K562 treated with DMSO at 1 percent for 12 hours (cell line): ENCODE measurements around the gene PCDHGA8. TPM values are rescaled to one million over a fixed set of nuclear protein-coding genes. Genes with fewer than 3 reads are reported as not detected.

Experiments
- total RNA-seq: library from RNA; unstranded; fragments of 300-600 nt; gene quantifications from 2 replicates; pipeline ENCODE4 v1.2.3, GENCODE V29; 2022; ENCODE audit not compliant: insufficient read depth

The PCDHGA8 gene
- total RNA-seq, 1 experiment from 2014 or later, result 0.36 TPM

DNA sequence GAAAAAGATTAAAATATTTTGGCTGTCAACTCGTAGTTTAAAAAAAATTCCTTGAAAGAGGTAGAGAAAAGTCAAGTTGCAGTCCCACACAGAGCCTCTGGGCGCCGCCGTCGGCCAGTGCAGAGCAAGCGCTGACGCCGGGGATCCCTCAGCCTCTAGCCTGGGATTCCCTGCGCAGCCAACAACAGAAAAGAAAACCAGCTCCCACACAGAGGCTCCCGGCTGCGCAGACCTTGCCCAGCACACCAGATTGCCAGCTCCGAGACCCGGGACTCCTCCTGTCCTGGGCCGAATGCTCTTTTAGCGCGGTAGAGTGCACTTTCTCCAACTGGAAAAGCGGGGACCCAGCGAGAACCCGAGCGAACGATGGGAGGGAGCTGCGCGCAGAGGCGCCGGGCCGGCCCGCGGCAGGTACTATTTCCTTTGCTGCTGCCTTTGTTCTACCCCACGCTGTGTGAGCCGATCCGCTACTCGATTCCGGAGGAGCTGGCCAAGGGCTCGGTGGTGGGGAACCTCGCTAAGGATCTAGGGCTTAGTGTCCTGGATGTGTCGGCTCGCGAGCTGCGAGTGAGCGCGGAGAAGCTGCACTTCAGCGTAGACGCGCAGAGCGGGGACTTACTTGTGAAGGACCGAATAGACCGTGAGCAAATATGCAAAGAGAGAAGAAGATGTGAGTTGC, 25.2 kb downstream of the PCDHGA8 start, which contains the start of gene PCDHGB7:
PCDHGB7 (plus strand) TSS at position 184 of the 679 bp plus-strand sequence; CDS start at position 367, 183 bp downstream.

DNA sequence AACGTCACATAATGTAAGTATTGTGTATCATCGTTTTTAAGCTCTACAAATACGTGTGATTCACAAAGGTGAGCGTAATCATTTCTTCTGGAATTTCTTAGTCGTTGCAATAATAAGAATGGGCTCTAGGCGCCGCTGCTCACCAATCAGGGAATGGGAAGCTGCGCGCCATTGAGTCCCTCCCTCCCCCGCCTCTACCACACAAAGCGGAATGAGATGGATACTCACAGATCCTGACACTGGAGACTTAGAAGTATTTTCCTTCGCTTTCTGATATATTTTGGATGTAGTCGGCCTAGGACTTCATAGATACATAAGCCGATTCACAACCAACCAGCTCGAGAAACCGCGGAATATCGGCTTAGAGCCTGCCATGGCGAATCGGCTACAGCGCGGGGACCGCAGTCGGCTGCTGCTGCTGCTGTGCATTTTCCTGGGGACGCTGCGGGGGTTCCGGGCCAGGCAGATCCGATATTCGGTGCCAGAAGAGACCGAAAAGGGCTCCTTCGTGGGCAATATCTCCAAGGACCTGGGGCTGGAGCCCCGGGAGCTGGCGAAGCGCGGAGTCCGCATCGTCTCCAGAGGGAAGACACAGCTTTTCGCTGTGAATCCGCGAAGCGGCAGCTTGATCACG, 28.5 kb downstream of the PCDHGA8 start, which contains the start of gene PCDHGA11:
PCDHGA11 (plus strand) TSS at position 197 of the 634 bp plus-strand sequence; CDS start at position 374, 177 bp downstream.

GRCh38 chr5:141430332-141431113, 38.1 kb downstream of the PCDHGA8 start, which contains the start of gene PCDHGA12:
TSS of gene PCDHGA12 (plus strand) at chr5:141430507. CDS start at chr5:141430760, 253 bp downstream.

Other genes with a start within 250 kb of the PCDHGA8 start
- gene PCDHB6, start 242.6 kb upstream of the PCDHGA8 start, total RNA-seq, result not detected in 2 replicates
- gene PCDHB7, start 220.0 kb upstream of the PCDHGA8 start, total RNA-seq, result not detected in 2 replicates
- gene PCDHB8, start 214.8 kb upstream of the PCDHGA8 start, total RNA-seq, result not detected in 2 replicates
- 0.15 TPM in 1 of 2 replicates, not detected in the other for gene PCDHB16, start 210.2 kb upstream of the PCDHGA8 start, total RNA-seq
- not detected in 2 replicates for gene PCDHB9, start 205.5 kb upstream of the PCDHGA8 start, total RNA-seq
- not detected in 2 replicates for gene PCDHB10, start 200.3 kb upstream of the PCDHGA8 start, total RNA-seq
- gene PCDHB11, start 193.0 kb upstream of the PCDHGA8 start, total RNA-seq, result not detected in 2 replicates
- not detected in 2 replicates for gene PCDHB12, start 183.9 kb upstream of the PCDHGA8 start, total RNA-seq
- gene PCDHB13, start 178.7 kb upstream of the PCDHGA8 start, total RNA-seq, result 0.26 TPM in 1 of 2 replicates, not detected in the other
- gene PCDHB14, start 169.3 kb upstream of the PCDHGA8 start, total RNA-seq, result not detected in 2 replicates
- 0.33 TPM in 1 of 2 replicates, not detected in the other for gene PCDHB15, start 147.2 kb upstream of the PCDHGA8 start, total RNA-seq
- not detected in 2 replicates for gene SLC25A2, start 88.6 kb upstream of the PCDHGA8 start, total RNA-seq
- 75.1 and 124 TPM in 2 replicates for gene TAF7, start 71.8 kb upstream of the PCDHGA8 start, total RNA-seq
- 0.19 TPM in 1 of 2 replicates, not detected in the other for gene PCDHGA1, start 62.1 kb upstream of the PCDHGA8 start, total RNA-seq
- gene PCDHGA2, start 53.9 kb upstream of the PCDHGA8 start, total RNA-seq, result 0.79 TPM in 1 of 2 replicates, not detected in the other
- 0.30 and 1.1 TPM in 2 replicates for gene PCDHGA3, start 48.8 kb upstream of the PCDHGA8 start, total RNA-seq
- 0.28 TPM in 1 of 2 replicates, not detected in the other for gene PCDHGB1, start 42.5 kb upstream of the PCDHGA8 start, total RNA-seq
- gene PCDHGA4, start 37.6 kb upstream of the PCDHGA8 start, total RNA-seq, result 1.7 TPM in 1 of 2 replicates, not detected in the other
- gene PCDHGB2, start 32.6 kb upstream of the PCDHGA8 start, total RNA-seq, result 0.52 TPM in 1 of 2 replicates, not detected in the other
- 0.33 TPM in 1 of 2 replicates, not detected in the other for gene PCDHGA5, start 28.5 kb upstream of the PCDHGA8 start, total RNA-seq
- 1.2 TPM in 1 of 2 replicates, not detected in the other for gene PCDHGB3, start 22.4 kb upstream of the PCDHGA8 start, total RNA-seq
- 0.13 and 0.52 TPM in 2 replicates for gene PCDHGA6, start 18.7 kb upstream of the PCDHGA8 start, total RNA-seq
- gene PCDHGA7, start 9.9 kb upstream of the PCDHGA8 start, total RNA-seq, result 0.23 TPM in 1 of 2 replicates, not detected in the other
- 0.23 TPM in 1 of 2 replicates, not detected in the other for gene PCDHGB4, start 4.9 kb upstream of the PCDHGA8 start, total RNA-seq
- 0.50 and 0.74 TPM in 2 replicates for gene PCDHGB5, start 5.3 kb downstream of the PCDHGA8 start, total RNA-seq
- gene PCDHGA9, start 10.1 kb downstream of the PCDHGA8 start, total RNA-seq, result 0.39 TPM in 1 of 2 replicates, not detected in the other
- gene PCDHGB6, start 15.4 kb downstream of the PCDHGA8 start, total RNA-seq, result not detected in 2 replicates
- gene PCDHGA10, start 20.4 kb downstream of the PCDHGA8 start, total RNA-seq, result 0.19 TPM in 1 of 2 replicates, not detected in the other
- gene PCDHGB7, start 25.0 kb downstream of the PCDHGA8 start, total RNA-seq, result not detected in 2 replicates
- not detected in 2 replicates for gene PCDHGA11, start 28.4 kb downstream of the PCDHGA8 start, total RNA-seq
- gene PCDHGA12, start 37.9 kb downstream of the PCDHGA8 start, total RNA-seq, result not detected in 2 replicates
- not detected in 2 replicates for gene PCDHGC3, start 83.3 kb downstream of the PCDHGA8 start, total RNA-seq
- not detected in 2 replicates for gene PCDHGC4, start 92.4 kb downstream of the PCDHGA8 start, total RNA-seq
- not detected in 2 replicates for gene PCDHGC5, start 96.4 kb downstream of the PCDHGA8 start, total RNA-seq
- gene DIAPH1, start 226.4 kb downstream of the PCDHGA8 start, total RNA-seq, result 99.4 and 179 TPM in 2 replicates
- 96.7 and 131 TPM in 2 replicates for gene HDAC3, start 244.2 kb downstream of the PCDHGA8 start, total RNA-seq
- 6.6 and 8.6 TPM in 2 replicates for gene RELL2, start 244.4 kb downstream of the PCDHGA8 start, total RNA-seq